Ishikawa (cell line): ENCODE results near the gene PRIMPOL.

ENCODE experiments used
- CEBPB ChIP-seq: IDR thresholded peaks from 2 replicates; pipeline ENCODE4 v1.6.1; 2012
- CREB1 ChIP-seq: IDR thresholded peaks from 2 replicates; pipeline ENCODE4 v1.6.1; 2012; ENCODE audit warnings: low read depth
- EGR1 ChIP-seq: IDR thresholded peaks from 2 replicates; pipeline ENCODE4 v1.6.1; 2012
- EP300 ChIP-seq: IDR thresholded peaks from 2 replicates; pipeline ENCODE4 v1.6.1; 2012; ENCODE audit warnings: borderline replicate concordance
- FOXM1 ChIP-seq: IDR thresholded peaks from 2 replicates; pipeline ENCODE4 v1.6.1; 2012; ENCODE audit warnings: low read depth, borderline replicate concordance
- MAX ChIP-seq: IDR thresholded peaks from 2 replicates; pipeline ENCODE4 v1.6.1; 2012
- NFIC ChIP-seq: IDR thresholded peaks from 2 replicates; pipeline ENCODE4 v1.6.1; 2012
- RAD21 ChIP-seq: IDR thresholded peaks from 2 replicates; pipeline ENCODE4 v1.6.1; 2012; ENCODE audit warnings: low read depth
- REST ChIP-seq: IDR thresholded peaks from 2 replicates; pipeline ENCODE4 v1.6.1; 2012; ENCODE audit warnings: low read depth, mild to moderate bottlenecking
- TAF1 ChIP-seq: IDR thresholded peaks from 2 replicates; pipeline ENCODE4 v1.6.1; 2012; ENCODE audit warnings: low read depth, mild to moderate bottlenecking
- TCF12 ChIP-seq: IDR thresholded peaks from 2 replicates; pipeline ENCODE4 v1.6.1; 2012; ENCODE audit warnings: low read depth
- TEAD4 ChIP-seq: IDR thresholded peaks from 2 replicates; pipeline ENCODE4 v1.6.1; 2012
- USF1 ChIP-seq: IDR thresholded peaks from 2 replicates; pipeline ENCODE4 v1.6.1; 2012
- YY1 ChIP-seq: IDR thresholded peaks from 2 replicates; pipeline ENCODE4 v1.6.1; 2012; ENCODE audit warnings: low read depth
- ZBTB7A ChIP-seq: IDR thresholded peaks from 2 replicates; pipeline ENCODE4 v1.6.1; 2012; ENCODE audit warnings: low read depth

Gene PRIMPOL

GRCh38 chr4:184719407-184719806 is 69.9 kb downstream of the PRIMPOL start:
- TF ChIP-seq NFIC (no peak), YY1 (no peak), CEBPB (no peak), CREB1 (no peak), TCF12 (no peak), TEAD4 (no peak), MAX (no peak), FOXM1 (no peak), EGR1 (no peak), ZBTB7A (no peak), TAF1 (no peak), EP300 (no peak), USF1 (no peak), RAD21 (no peak), REST (no peak)

- TF ChIP-seq NFIC (no peak), CREB1 (no peak), EP300 (no peak)
These were observed 71.7 kb downstream of the PRIMPOL start for GRCh38 chr4:184721254-184721653.

GRCh38 chr4:184722798-184723197 is 73.3 kb downstream of the PRIMPOL start:
- no peak for TF ChIP-seq EGR1
- no peak for TF ChIP-seq USF1
- no peak for TF ChIP-seq ZBTB7A
- no peak for TF ChIP-seq NFIC
- no peak for TF ChIP-seq TCF12
- TF ChIP-seq REST: no peak
- TF ChIP-seq YY1: no peak
- no peak for TF ChIP-seq TEAD4
- TF ChIP-seq FOXM1: no peak
- TF ChIP-seq RAD21: no peak
- no peak for TF ChIP-seq MAX
- TF ChIP-seq EP300: no peak
- TF ChIP-seq CEBPB: no peak
- no peak for TF ChIP-seq CREB1
- TF ChIP-seq TAF1: no peak

- no peak for TF ChIP-seq TEAD4
- no peak for TF ChIP-seq NFIC
- TF ChIP-seq RAD21: no peak
- no peak for TF ChIP-seq USF1
- no peak for TF ChIP-seq EP300
- no peak for TF ChIP-seq CEBPB
- TF ChIP-seq YY1: no peak
- TF ChIP-seq EGR1: no peak
- no peak for TF ChIP-seq TAF1
- no peak for TF ChIP-seq CREB1
- no peak for TF ChIP-seq ZBTB7A
- no peak for TF ChIP-seq REST
- no peak for TF ChIP-seq TCF12
- TF ChIP-seq FOXM1: no peak
- TF ChIP-seq MAX: no peak
These were observed 77.9 kb downstream of the PRIMPOL start for GRCh38 chr4:184727430-184727829.
